OCI-LY7 (cell line): ENCODE measurements around the gene RNF157. TPM values are rescaled to one million over a fixed set of nuclear protein-coding genes. Genes with fewer than 3 reads are reported as not detected.

Experiments
- BruUV-seq: library from RNA; stranded (reverse); fragments of 400-500 nt; replicated peaks from 2 replicates; lab custom pipeline; 2021; lab: Mats Ljungman, UMichigan
- CTCF ChIA-PET: fragments of 300-600 bp; sonication (Branson Sonifier 250); formaldehyde crosslinking; loops from one replicate; lab custom pipeline; 2022; ENCODE audit warnings: antibody characterized with exemption; ENCODE audit not compliant: unreplicated experiment; lab: Charles Lee
- POLR2A ChIA-PET: fragments of 300-600 bp; sonication (Branson Sonifier 250); formaldehyde crosslinking; loops from one replicate; lab custom pipeline; 2022; ENCODE audit warnings: antibody characterized with exemption; lab: Charles Lee
- DNase-seq: peaks from one replicate; pipeline ENCODE4 v3.0.0-alpha.2; 2015; ENCODE audit warnings: low spot score
- H2AFZ ChIP-seq: fragments of 200-600 bp; sonication (generic), shearing (Covaris generic); 2 replicates; pipeline ENCODE4 v1.6.1; 2014; ENCODE audit warnings: mild to moderate bottlenecking, antibody characterized with exemption, low read length, moderate library complexity
- H3K27ac ChIP-seq: fragments of 200-600 bp; sonication (generic); 2 replicates; pipeline ENCODE4 v1.5.1; 2014; ENCODE audit warnings: mixed run types, low read depth, mild to moderate bottlenecking, moderate library complexity, low read length, inconsistent platforms; ENCODE audit not compliant: poor library complexity, severe bottlenecking
- H3K36me3 ChIP-seq: fragments of 200-600 bp; sonication (generic); 2 replicates; pipeline ENCODE4 v1.6.1; 2014; ENCODE audit warnings: mild to moderate bottlenecking, antibody characterized with exemption, low read length, moderate library complexity, mixed read lengths; ENCODE audit not compliant: insufficient read depth
- H3K4me1 ChIP-seq: fragments of 200-600 bp; sonication (generic); 2 replicates; pipeline ENCODE4 v1.5.1; 2014; ENCODE audit warnings: mild to moderate bottlenecking, low read length; ENCODE audit not compliant: insufficient read depth, poor library complexity, severe bottlenecking
- H3K4me2 ChIP-seq: fragments of 200-600 bp; sonication (generic); 2 replicates; pipeline ENCODE4 v1.6.1; 2014; ENCODE audit warnings: mild to moderate bottlenecking, low read length
- H3K4me3 ChIP-seq: fragments of 200-600 bp; sonication (generic); 2 replicates; pipeline ENCODE4 v1.5.1; 2014; ENCODE audit warnings: mild to moderate bottlenecking, low read depth, low read length; ENCODE audit not compliant: poor library complexity, severe bottlenecking
- H3K79me2 ChIP-seq: fragments of 200-600 bp; sonication (generic); 2 replicates; pipeline ENCODE4 v1.6.1; 2016; ENCODE audit warnings: low read depth, mild to moderate bottlenecking, low read length, moderate library complexity, mixed read lengths; ENCODE audit not compliant: insufficient read depth
- H3K9me2 ChIP-seq: fragments of 200-600 bp; sonication (generic); 2 replicates; pipeline ENCODE4 v1.6.1; 2016; ENCODE audit warnings: mild to moderate bottlenecking, low read length, mixed read lengths; ENCODE audit not compliant: insufficient read depth
- H3K9me3 ChIP-seq: fragments of 200-600 bp; sonication (generic); 2 replicates; pipeline ENCODE4 v1.6.1; 2014; ENCODE audit warnings: mild to moderate bottlenecking, mixed run types, low read length, mixed read lengths
- H4K20me1 ChIP-seq: fragments of 200-600 bp; sonication (generic); 2 replicates; pipeline ENCODE4 v1.6.1; 2014; ENCODE audit warnings: mild to moderate bottlenecking, antibody characterized with exemption, low read length, moderate library complexity, mixed read lengths; ENCODE audit not compliant: insufficient read depth
- CTCF ChIP-seq: fragments of 200-600 bp; sonication (generic); conservative IDR thresholded peaks from 2 replicates; pipeline ENCODE4 v1.5.1; 2014; ENCODE audit warnings: mild to moderate bottlenecking, antibody characterized with exemption, low read length, moderate library complexity, mixed read lengths
- EZH2phosphoT487 ChIP-seq: fragments of 200-600 bp; sonication (generic); IDR thresholded peaks from 2 replicates; pipeline ENCODE4 v1.6.1; 2018; ENCODE audit warnings: low read depth, borderline replicate concordance, mild to moderate bottlenecking, mixed run types, antibody characterized with exemption, low read length, moderate library complexity, mixed read lengths
- intact Hi-C: fragments of 100-400 bp; cut with micrococcal nuclease; formaldehyde crosslinking; loops from one replicate; pipeline ENCODE4 v1.10.0; 2022; ENCODE audit not compliant: unreplicated experiment
- total RNA-seq, 2 experiments: library from RNA; depleted of rRNA in 1 of 2; stranded (reverse); fragments of >200 nt in 1 of 2; shearing (Covaris generic) in 1 of 2; gene quantifications; 2 replicates each; pipeline ENCODE4 v1.2.3, GENCODE V29; 2014 to 2022

Gene RNF157
- total RNA-seq, 2 experiments from 2014 or later = 0.28 to 1.3 TPM

GRCh38 chr17:76280650-76281049 is 40.4 kb upstream of the RNF157 start:
- no peak for DNase-seq
- no peak overlapping the region for H2AFZ ChIP-seq
- no peak overlapping the region for H3K27ac ChIP-seq
- ChIA-PET POLR2A (interaction anchor here (0.6 to 1.7 kb wide), 4 partner anchors 13 to 422 kb away, joined by 3 to 6 read pairs (median 4); no protein-coding TSS in a partner anchor), CTCF (interaction anchor here (1.5 kb wide), 1 partner anchor 9 kb away, joined by 7 read pairs; no protein-coding TSS in a partner anchor)
- no peak for TF ChIP-seq EZH2phosphoT487
- TF ChIP-seq CTCF = no peak
- no peak overlapping the region for H3K4me2 ChIP-seq
- H3K79me2 ChIP-seq = no peaks in the 10 kb centered on the region
- intact Hi-C loops = no loop called here
- no peaks in the 10 kb centered on the region for H3K9me2 ChIP-seq
- H3K4me1 ChIP-seq = no peaks in the 10 kb centered on the region
- no peaks in the 10 kb centered on the region for H3K36me3 ChIP-seq
- no peak overlapping the region for H3K4me3 ChIP-seq
- BruUV-seq = no TSS peak
- H4K20me1 ChIP-seq = no peaks in the 10 kb centered on the region
- no peaks in the 10 kb centered on the region for H3K9me3 ChIP-seq

GRCh38 chr17:76279742-76280287 is 39.5 kb upstream of the RNF157 start:
- H3K79me2 ChIP-seq = no peaks in the 10 kb centered on the region
- H3K27ac ChIP-seq = no peak overlapping the region
- H3K9me3 ChIP-seq = no peaks in the 10 kb centered on the region
- ChIA-PET POLR2A (interaction anchor here (0.5 to 1.7 kb wide), 6 partner anchors 12 to 421 kb away, joined by 3 to 6 read pairs (median 3); no protein-coding TSS in a partner anchor), CTCF (interaction anchor here (0.5 to 1.9 kb wide), 19 partner anchors 8 to 1143 kb away, joined by 3 to 11 read pairs (median 4); no protein-coding TSS in a partner anchor)
- TF ChIP-seq CTCF = no peak; the same call in 1 of the 2 replicates
- no peak for TF ChIP-seq EZH2phosphoT487
- BruUV-seq = no TSS peak
- no peak overlapping the region for H3K4me2 ChIP-seq
- H3K4me3 ChIP-seq = no peak overlapping the region
- H3K9me2 ChIP-seq = no peaks in the 10 kb centered on the region
- peaks cover 5% of the 10 kb centered on the region for H3K4me1 ChIP-seq
- DNase-seq = no peak
- no peaks in the 10 kb centered on the region for H3K36me3 ChIP-seq
- no peak overlapping the region for H2AFZ ChIP-seq
- intact Hi-C loops = loop anchor here (1.0 to 5.0 kb wide), 4 partner anchors 19 to 268 kb away; no protein-coding TSS in a partner anchor
- no peaks in the 10 kb centered on the region for H4K20me1 ChIP-seq
